Measurements from ENCODE around the gene MAP3K5.
"Not testable (repeated sequence)": the region's sequence is repeated elsewhere in the genome, so short reads cannot be mapped to it uniquely, and the experiment has no call there.

Gene MAP3K5

DNA sequence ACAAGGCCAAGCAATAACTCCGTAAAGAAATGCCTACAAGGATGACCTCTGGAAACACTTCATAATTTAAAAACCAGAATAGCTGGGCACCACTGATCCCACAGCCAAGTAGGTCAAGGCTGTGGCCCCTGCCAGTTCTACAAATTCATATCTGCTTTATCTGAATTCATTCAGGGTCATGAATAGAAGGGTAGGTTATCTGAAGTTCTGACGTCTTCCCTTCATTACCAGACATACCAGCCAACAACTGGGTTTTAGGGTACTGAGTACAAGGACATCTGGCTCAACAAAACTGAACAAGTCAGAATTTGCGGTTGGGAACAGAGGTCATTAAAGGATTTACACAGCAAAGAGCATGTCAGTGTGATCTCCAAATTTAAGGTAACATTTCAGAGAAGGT lies 26.0 kb downstream of the MAP3K5 start:
- TF ChIP-seq POLR2AphosphoS5 (IDR thresholded peaks at IDR 0.05; ENCODE audit: low read depth, low read length) (no peak), POU2F2 (IDR thresholded peaks at IDR 0.05; ENCODE audit: low read depth, low read length) (no peak), TAF1 (IDR thresholded peaks at IDR 0.05; ENCODE audit: low read depth, low read length) (no peak), SPI1 (IDR thresholded peaks at IDR 0.05; ENCODE audit: low read depth, low read length) (no peak), POLR2A (IDR thresholded peaks at IDR 0.05; ENCODE audit: low read depth, low read length) (no peak), PAX5 (IDR thresholded peaks at IDR 0.05; ENCODE audit: insufficient read depth, low read length, severe bottlenecking) (no peak)
- DNase-seq (ENCODE audit: insufficient read length, low spot score) = no peak
- no peak for FAIRE-seq

DNA sequence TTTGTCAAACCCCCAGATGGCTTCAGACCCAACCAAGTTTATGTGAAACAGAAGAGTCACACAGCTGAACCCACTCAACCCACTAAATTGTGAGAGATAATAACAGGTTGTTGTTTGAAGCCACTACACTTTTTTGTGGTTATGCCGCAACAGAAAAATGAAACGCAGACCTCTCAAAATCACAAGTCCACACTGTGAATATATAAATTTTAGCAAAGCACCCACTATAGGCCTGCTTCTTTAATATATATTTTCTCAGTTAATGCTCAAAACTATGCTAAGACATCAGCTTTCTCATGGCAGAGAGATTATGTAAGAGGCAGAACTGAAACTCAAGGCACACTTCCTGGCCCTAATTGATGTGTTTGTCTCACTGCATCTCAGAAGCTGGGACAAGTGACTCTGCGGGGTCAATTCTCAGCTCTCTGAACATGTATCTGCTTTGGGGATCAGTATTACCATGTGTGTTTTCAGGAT lies 27.7 kb downstream of the MAP3K5 start:
- FAIRE-seq (no peak), DNase-seq (ENCODE audit: insufficient read length, low spot score) (no peak)
- TF ChIP-seq PAX5 (IDR thresholded peaks at IDR 0.05; ENCODE audit: insufficient read depth, low read length, severe bottlenecking) = no peak
- TF ChIP-seq POLR2AphosphoS5 (IDR thresholded peaks at IDR 0.05; ENCODE audit: low read depth, low read length) = no peak
- peak; percentile 94 for TF ChIP-seq SPI1 (IDR thresholded peaks at IDR 0.05; ENCODE audit: low read depth, low read length)

DNA sequence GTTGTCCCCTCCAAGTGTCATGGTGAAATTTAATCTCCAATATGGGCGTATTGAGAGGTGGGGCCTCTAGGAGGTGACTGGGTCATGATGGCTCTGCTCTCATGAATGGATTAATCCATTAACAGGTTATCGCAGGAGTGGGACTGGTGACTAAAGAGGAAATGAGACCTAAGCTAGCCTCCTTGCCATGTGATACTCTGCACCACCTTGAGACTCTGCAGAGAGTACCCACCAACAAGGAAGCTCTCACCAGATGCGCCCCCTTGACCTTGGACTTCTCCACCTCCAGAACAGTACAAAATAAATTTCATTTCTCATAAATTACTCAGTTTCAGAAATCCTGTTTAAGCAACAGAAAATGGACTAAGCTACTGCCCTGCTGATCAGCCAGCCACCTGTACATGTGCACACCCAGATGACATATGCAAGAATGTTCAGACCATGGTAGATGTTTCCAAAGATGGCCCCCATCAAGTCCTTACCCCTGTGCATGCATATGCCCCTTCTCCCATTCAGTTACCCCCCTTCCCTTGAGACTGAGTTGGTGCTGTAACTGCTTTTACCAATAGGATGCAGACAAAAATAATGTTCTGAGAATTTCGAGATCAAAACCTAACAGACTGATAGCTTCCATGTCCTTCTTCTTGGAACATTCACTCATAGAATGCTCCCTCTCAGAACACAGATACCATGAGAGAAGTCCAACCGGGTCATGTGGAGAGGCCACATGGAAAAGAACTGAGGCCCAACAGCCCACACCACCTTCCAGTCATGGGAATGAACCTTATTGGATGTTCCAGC lies 28.4 kb downstream of the MAP3K5 start:
- TF ChIP-seq TAF1 (IDR thresholded peaks at IDR 0.05; ENCODE audit: low read depth, low read length) = 0 out of 2 replicates have a peak, but pooled peaks have one; percentile 36
- no peak for TF ChIP-seq POLR2AphosphoS5 (IDR thresholded peaks at IDR 0.05; ENCODE audit: low read depth, low read length)
- peak; percentile 7; the same call in 1 of the 2 replicates for TF ChIP-seq POU2F2 (IDR thresholded peaks at IDR 0.05; ENCODE audit: low read depth, low read length)
- peak; percentile 90 for TF ChIP-seq SPI1 (IDR thresholded peaks at IDR 0.05; ENCODE audit: low read depth, low read length)
- TF ChIP-seq POLR2A (IDR thresholded peaks at IDR 0.05; ENCODE audit: low read depth, low read length) = peak; percentile 58
- TF ChIP-seq PAX5 (IDR thresholded peaks at IDR 0.05; ENCODE audit: insufficient read depth, low read length, severe bottlenecking) = no peak
- FAIRE-seq (peak; percentile 92), DNase-seq (ENCODE audit: insufficient read length, low spot score) (no peak)

DNA sequence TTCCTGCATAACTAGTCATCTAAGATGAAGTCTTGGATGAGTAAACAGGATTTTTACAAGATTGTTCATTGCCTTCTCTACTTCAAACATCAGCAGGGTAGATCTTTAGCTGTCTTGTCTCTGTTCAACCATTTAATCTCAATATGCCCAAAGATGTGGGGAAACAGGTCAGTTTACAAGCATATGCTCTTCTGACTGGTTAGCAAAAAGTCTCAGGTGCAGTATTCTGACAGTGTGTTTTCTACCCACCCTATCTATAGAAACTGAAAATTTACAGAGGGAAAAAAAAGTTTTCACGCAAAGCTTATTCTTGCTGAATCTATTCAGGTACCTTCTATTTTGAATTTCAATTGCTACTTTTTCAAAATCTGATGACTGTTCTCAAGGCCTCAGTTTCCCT lies 29.0 kb downstream of the MAP3K5 start:
- DNase-seq (ENCODE audit: insufficient read length, low spot score) (no peak), FAIRE-seq (peak; percentile 68)
- TF ChIP-seq PAX5 (IDR thresholded peaks at IDR 0.05; ENCODE audit: insufficient read depth, low read length, severe bottlenecking) (no peak), POLR2AphosphoS5 (IDR thresholded peaks at IDR 0.05; ENCODE audit: low read depth, low read length) (no peak), POU2F2 (IDR thresholded peaks at IDR 0.05; ENCODE audit: low read depth, low read length) (no peak), POLR2A (IDR thresholded peaks at IDR 0.05; ENCODE audit: low read depth, low read length) (no peak), SPI1 (IDR thresholded peaks at IDR 0.05; ENCODE audit: low read depth, low read length) (no peak), TAF1 (IDR thresholded peaks at IDR 0.05; ENCODE audit: low read depth, low read length) (no peak)

DNA sequence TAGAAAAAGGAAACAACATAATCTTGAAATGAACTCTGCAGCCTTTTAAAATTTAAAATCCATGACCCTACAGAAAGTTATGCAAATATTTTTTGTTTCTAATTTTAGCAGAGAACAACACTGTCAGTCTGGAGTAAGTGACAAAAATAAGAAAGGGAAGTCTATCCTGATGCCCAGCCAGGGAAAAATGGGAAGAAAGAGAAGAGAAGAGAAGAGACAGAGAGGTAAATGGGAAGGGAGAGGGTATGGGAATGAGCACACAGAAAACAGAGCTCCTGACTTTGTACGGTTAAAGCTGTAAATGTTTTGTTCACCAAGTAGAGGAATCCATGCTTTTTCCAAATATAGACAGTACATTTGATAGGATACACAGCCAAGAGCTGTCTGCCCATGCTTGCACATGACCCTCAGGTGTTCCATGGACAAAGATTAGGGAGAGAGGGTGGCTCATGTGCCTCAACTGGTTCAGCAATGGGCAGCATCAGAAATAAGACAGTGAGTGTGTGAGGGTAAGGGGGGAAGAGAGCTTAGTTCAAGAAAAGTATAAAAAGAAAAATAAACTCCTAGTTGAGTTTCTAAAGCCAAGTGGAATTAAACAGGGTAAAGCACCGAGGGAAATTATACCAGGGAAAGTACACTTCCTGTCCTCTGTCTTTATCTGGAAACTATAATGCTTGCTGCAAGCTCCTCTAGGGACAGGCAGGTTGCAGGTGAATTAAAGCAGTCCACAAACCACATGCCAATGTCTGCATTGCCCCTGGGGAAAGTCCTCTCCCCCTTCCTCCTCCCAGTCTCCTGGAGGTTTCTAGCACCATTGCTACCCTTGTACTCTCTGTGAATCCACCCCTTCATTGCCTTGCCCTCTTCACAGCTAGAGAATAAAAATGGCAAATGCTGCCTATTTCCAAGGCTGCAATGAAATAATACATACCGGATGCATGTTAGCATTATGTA lies 30.0 kb downstream of the MAP3K5 start:
- DNase-seq (ENCODE audit: insufficient read length, low spot score) (no peak), FAIRE-seq (peak; percentile 55)
- TF ChIP-seq PAX5 (IDR thresholded peaks at IDR 0.05; ENCODE audit: insufficient read depth, low read length, severe bottlenecking) = no peak
- TF ChIP-seq POLR2AphosphoS5 (IDR thresholded peaks at IDR 0.05; ENCODE audit: low read depth, low read length) = no peak
- TF ChIP-seq POLR2A (IDR thresholded peaks at IDR 0.05; ENCODE audit: low read depth, low read length) = no peak; the same call in 1 of the 2 replicates
- TF ChIP-seq SPI1 (IDR thresholded peaks at IDR 0.05; ENCODE audit: low read depth, low read length) = no peak
- no peak for TF ChIP-seq POU2F2 (IDR thresholded peaks at IDR 0.05; ENCODE audit: low read depth, low read length)
- no peak for TF ChIP-seq TAF1 (IDR thresholded peaks at IDR 0.05; ENCODE audit: low read depth, low read length)

DNA sequence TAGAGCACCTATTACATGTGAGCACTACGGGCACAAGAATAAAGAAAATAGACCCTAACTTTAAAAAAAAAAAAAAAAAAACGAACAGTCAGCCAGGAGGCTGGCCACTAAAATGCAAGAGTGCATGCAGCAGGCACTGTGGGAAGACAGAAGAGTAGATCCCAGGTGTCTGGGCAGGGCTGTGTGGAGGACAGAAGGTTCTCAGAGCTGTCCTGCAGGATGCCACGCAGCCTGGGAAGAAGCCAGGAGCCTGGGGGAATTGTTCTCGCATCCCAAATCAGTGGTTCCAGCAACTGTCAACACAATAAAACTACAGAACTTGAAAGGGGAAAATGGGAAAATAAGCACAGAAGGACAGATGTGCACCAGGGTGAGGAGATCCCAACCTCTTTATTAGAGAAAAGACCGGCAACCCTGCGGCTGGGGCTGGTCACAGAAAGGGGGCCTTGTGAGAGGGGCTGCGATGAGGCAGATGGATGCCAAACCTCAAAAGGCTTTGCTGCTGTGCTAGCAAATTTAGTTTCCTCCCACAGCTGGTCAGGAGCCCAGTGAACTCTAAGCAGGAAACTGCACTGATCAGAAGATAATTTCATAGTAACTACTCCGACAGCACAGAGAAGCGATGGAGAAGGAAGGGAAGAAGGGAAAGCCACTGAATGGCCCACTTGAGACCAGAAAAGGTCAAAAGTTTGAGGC lies 30.9 kb downstream of the MAP3K5 start:
- FAIRE-seq (peak; percentile 78), DNase-seq (ENCODE audit: insufficient read length, low spot score) (no peak)
- TF ChIP-seq POU2F2 (IDR thresholded peaks at IDR 0.05; ENCODE audit: low read depth, low read length) (no peak), SPI1 (IDR thresholded peaks at IDR 0.05; ENCODE audit: low read depth, low read length) (no peak), TAF1 (IDR thresholded peaks at IDR 0.05; ENCODE audit: low read depth, low read length) (no peak), PAX5 (IDR thresholded peaks at IDR 0.05; ENCODE audit: insufficient read depth, low read length, severe bottlenecking) (no peak), POLR2A (IDR thresholded peaks at IDR 0.05; ENCODE audit: low read depth, low read length) (peak; percentile 41; the same call in 1 of the 2 replicates), POLR2AphosphoS5 (IDR thresholded peaks at IDR 0.05; ENCODE audit: low read depth, low read length) (no peak)

DNA sequence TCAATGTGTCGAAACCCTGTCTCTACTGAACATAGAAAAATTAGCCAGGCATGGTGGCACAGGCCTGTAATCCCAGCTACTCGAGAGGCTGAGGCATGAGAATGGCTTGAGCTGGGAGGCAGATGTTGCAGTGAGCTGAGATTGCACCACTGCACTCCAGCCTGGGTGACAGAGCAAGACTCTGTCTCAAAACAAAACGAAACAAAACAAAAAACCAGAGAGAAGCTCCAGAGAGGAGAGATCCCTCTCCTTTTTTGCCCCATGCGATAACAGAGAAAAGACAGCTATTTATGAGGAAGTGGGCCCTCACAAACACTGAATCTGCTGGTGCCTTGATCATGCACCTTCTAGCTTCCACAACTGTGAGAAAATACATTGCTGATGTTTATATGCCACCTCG lies 31.5 kb downstream of the MAP3K5 start:
- not testable (repeated sequence) for DNase-seq (ENCODE audit: insufficient read length, low spot score)
- FAIRE-seq = peak; percentile 77
- TF ChIP-seq SPI1 (IDR thresholded peaks at IDR 0.05; ENCODE audit: low read depth, low read length) = peak; percentile 88

DNA sequence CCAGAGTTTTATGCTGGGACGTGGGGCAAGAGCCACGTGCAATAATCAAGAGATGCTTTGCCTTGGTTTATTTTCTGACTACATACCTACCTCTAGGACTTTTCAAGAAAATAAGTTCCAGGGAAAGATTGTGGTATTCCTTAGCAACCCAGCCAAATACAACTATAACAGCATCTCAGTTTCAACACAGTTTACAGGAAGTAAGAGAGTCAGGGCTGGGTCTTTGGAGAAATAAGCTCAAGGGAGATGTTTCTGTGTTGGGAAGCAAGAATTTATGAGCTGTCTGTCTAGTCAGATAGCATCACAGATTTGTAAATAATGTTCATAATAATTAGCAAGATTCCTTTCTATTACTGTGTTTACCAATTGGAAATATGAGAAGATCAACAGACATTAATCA lies 35.1 kb downstream of the MAP3K5 start:
- no peak for DNase-seq (ENCODE audit: insufficient read length, low spot score)

More for the DNA sequence above, 35.1 kb downstream of the MAP3K5 start:
- FAIRE-seq = no peak
- TF ChIP-seq TAF1 (IDR thresholded peaks at IDR 0.05; ENCODE audit: low read depth, low read length) = no peak
- no peak for TF ChIP-seq POU2F2 (IDR thresholded peaks at IDR 0.05; ENCODE audit: low read depth, low read length)
- no peak for TF ChIP-seq POLR2AphosphoS5 (IDR thresholded peaks at IDR 0.05; ENCODE audit: low read depth, low read length)
- TF ChIP-seq POLR2A (IDR thresholded peaks at IDR 0.05; ENCODE audit: low read depth, low read length) = no peak
- no peak for TF ChIP-seq PAX5 (IDR thresholded peaks at IDR 0.05; ENCODE audit: insufficient read depth, low read length, severe bottlenecking)
- no peak for TF ChIP-seq SPI1 (IDR thresholded peaks at IDR 0.05; ENCODE audit: low read depth, low read length)
